IMR-90 (cell line): Measurements from ENCODE around the gene LAMA4. TPM values are rescaled to one million over a fixed set of nuclear protein-coding genes. Genes with fewer than 3 reads are reported as not detected.

Source experiments
- ATAC-seq: fragments of 200-7000 bp; cut with Tn5 transposase; 2 replicates; pipeline ENCODE4 v1.9.1; 2020; ENCODE audit warnings: low read depth, mild to moderate bottlenecking, moderate library complexity
- BruUV-seq: library from RNA; stranded (reverse); fragments of 400-500 nt; replicated peaks from 2 replicates; lab custom pipeline; 2021; lab: Mats Ljungman, UMichigan
- CTCF ChIA-PET: fragments of 300-600 bp; formaldehyde crosslinking; extraction: SDS; loops from one replicate; lab custom pipeline; 2021; ENCODE audit warnings: antibody characterized with exemption; lab: Yijun Ruan, JAX
- POLR2A ChIA-PET: fragments of 300-600 bp; sonication (Branson Sonifier 250); formaldehyde crosslinking; loops from one replicate; lab custom pipeline; 2022; ENCODE audit warnings: antibody characterized with exemption; ENCODE audit not compliant: unreplicated experiment; lab: Charles Lee
- DNase-seq: peaks from one replicate; pipeline ENCODE4 v3.0.0; 2013
- H2AFZ ChIP-seq: replicated peaks from 2 replicates; pipeline ENCODE3; 2013; ENCODE audit warnings: low read length, mild to moderate bottlenecking; ENCODE audit not compliant: poor library complexity
- H2AK5ac ChIP-seq: 2 replicates; pipeline ENCODE4 v1.6.1; 2013; ENCODE audit warnings: low read depth, low read length, inconsistent platforms
- H2AK9ac ChIP-seq: replicated peaks from 2 replicates; pipeline ENCODE3; 2013; ENCODE audit warnings: mild to moderate bottlenecking, low read depth, low read length, moderate library complexity; ENCODE audit not compliant: poor library complexity
- H2BK120ac ChIP-seq: 2 replicates; pipeline ENCODE4 v1.6.1; 2013; ENCODE audit warnings: low read depth, low read length, inconsistent platforms
- H2BK15ac ChIP-seq: 3 replicates; pipeline ENCODE4 v1.6.1; 2013; ENCODE audit warnings: low read depth, low read length, inconsistent platforms
- H2BK20ac ChIP-seq: 2 replicates; pipeline ENCODE4 v1.6.1; 2013; ENCODE audit warnings: low read depth, mild to moderate bottlenecking, inconsistent platforms, low read length, moderate library complexity
- H2BK5ac ChIP-seq: 2 replicates; pipeline ENCODE4 v1.6.1; 2013; ENCODE audit warnings: mild to moderate bottlenecking, low read depth, low read length, inconsistent platforms; ENCODE audit not compliant: poor library complexity, severe bottlenecking
- H3K14ac ChIP-seq: replicated peaks from 2 replicates; pipeline ENCODE4 v1.6.1; 2013; ENCODE audit warnings: low read depth, low read length, inconsistent platforms
- H3K18ac ChIP-seq: 2 replicates; pipeline ENCODE4 v1.6.1; 2013; ENCODE audit warnings: low read depth, low read length, control low read depth
- H3K23ac ChIP-seq: 2 replicates; pipeline ENCODE4 v1.6.1; 2013; ENCODE audit warnings: low read depth, low read length, inconsistent platforms
- H3K27ac ChIP-seq: 2 replicates; pipeline ENCODE4 v1.5.1; 2013; ENCODE audit warnings: mild to moderate bottlenecking, control low read depth, low read length; ENCODE audit not compliant: insufficient read depth
- H3K27me3 ChIP-seq: 2 replicates; pipeline ENCODE4 v1.6.1; 2013; ENCODE audit warnings: low read length; ENCODE audit not compliant: control insufficient read depth, insufficient read depth
- H3K36me3 ChIP-seq: 2 replicates; pipeline ENCODE4 v1.6.1; 2013; ENCODE audit warnings: low read length, mixed read lengths; ENCODE audit not compliant: control insufficient read depth, insufficient read depth
- H3K4ac ChIP-seq: 2 replicates; pipeline ENCODE4 v1.6.1; 2013; ENCODE audit warnings: low read depth, low read length, inconsistent platforms
- H3K4me1 ChIP-seq: 2 replicates; pipeline ENCODE4 v1.6.1; 2013; ENCODE audit warnings: low read length, mixed read lengths; ENCODE audit not compliant: control insufficient read depth, insufficient read depth
- H3K4me2 ChIP-seq: 2 replicates; pipeline ENCODE4 v1.6.1; 2013; ENCODE audit warnings: low read depth, mild to moderate bottlenecking, control low read depth, low read length, moderate library complexity
- H3K4me3 ChIP-seq: 2 replicates; pipeline ENCODE4 v1.5.1; 2013; ENCODE audit warnings: low read depth, mild to moderate bottlenecking, control low read depth, low read length, moderate library complexity; ENCODE audit not compliant: insufficient read depth
- H3K56ac ChIP-seq: 2 replicates; pipeline ENCODE4 v1.6.1; 2013; ENCODE audit warnings: low read length, inconsistent platforms; ENCODE audit not compliant: insufficient read depth; ENCODE audit errors: extremely low read depth
- H3K79me1 ChIP-seq, 2 experiments: 2 replicates each; pipeline ENCODE4 v1.6.1; 2013; ENCODE audit warnings: low read length in 2 of 2, inconsistent platforms in 1 of 2, low read depth in 1 of 2
- H3K9ac ChIP-seq: 2 replicates; pipeline ENCODE4 v1.6.1; 2013; ENCODE audit warnings: low read depth, low read length, control low read depth
- H3K9me1 ChIP-seq: 2 replicates; pipeline ENCODE4 v1.6.1; 2013; ENCODE audit warnings: low read length, inconsistent platforms; ENCODE audit not compliant: insufficient read depth
- H3K9me3 ChIP-seq: 2 replicates; pipeline ENCODE4 v1.6.1; 2013; ENCODE audit warnings: low read length; ENCODE audit not compliant: control insufficient read depth, insufficient read depth
- H4K20me1 ChIP-seq: 2 replicates; pipeline ENCODE4 v1.6.1; 2013; ENCODE audit warnings: low read length, inconsistent platforms; ENCODE audit not compliant: insufficient read depth
- H4K5ac ChIP-seq: 2 replicates; pipeline ENCODE4 v1.6.1; 2013; ENCODE audit warnings: mild to moderate bottlenecking, low read depth, low read length, control low read depth
- H4K8ac ChIP-seq, 2 experiments: 2 replicates each; pipeline ENCODE4 v1.6.1; 2013; ENCODE audit warnings: low read depth in 2 of 2, low read length in 2 of 2, control low read depth in 1 of 2, inconsistent platforms in 1 of 2
- H4K91ac ChIP-seq: 2 replicates; pipeline ENCODE4 v1.6.1; 2013; ENCODE audit warnings: low read depth, low read length, inconsistent platforms; ENCODE audit not compliant: insufficient read depth
- BHLHE40 ChIP-seq: fragments of 150-350 bp; IDR thresholded peaks from 2 replicates; pipeline ENCODE4 v1.6.1; 2016; ENCODE audit warnings: mild to moderate bottlenecking, low read depth, low read length
- CEBPB ChIP-seq: IDR thresholded peaks from 2 replicates; pipeline ENCODE4 v1.6.1; 2012; ENCODE audit warnings: low read depth, low read length, improper control_type of control experiment
- FOS ChIP-seq: fragments of 150-350 bp; IDR thresholded peaks from 2 replicates; pipeline ENCODE4 v1.6.1; 2016; ENCODE audit warnings: low read depth, low read length
- MAFK ChIP-seq: IDR thresholded peaks from 2 replicates; pipeline ENCODE4 v1.6.1; 2012; ENCODE audit warnings: low read depth, low read length, improper control_type of control experiment
- MAZ ChIP-seq: IDR thresholded peaks from 2 replicates; pipeline ENCODE4 v1.6.1; 2012; ENCODE audit warnings: low read depth, mild to moderate bottlenecking, low read length, improper control_type of control experiment, moderate library complexity, borderline replicate concordance
- MXI1 ChIP-seq: IDR thresholded peaks from 2 replicates; pipeline ENCODE4 v1.6.1; 2012; ENCODE audit warnings: low read depth, mild to moderate bottlenecking, low read length, moderate library complexity, borderline replicate concordance
- NFE2L2 ChIP-seq: fragments of 150-350 bp; IDR thresholded peaks from 2 replicates; pipeline ENCODE4 v1.6.1; 2016; ENCODE audit warnings: low read depth, mild to moderate bottlenecking, low read length
- POLR2A ChIP-seq: IDR thresholded peaks from 2 replicates; pipeline ENCODE4 v1.6.1; 2012; ENCODE audit warnings: mild to moderate bottlenecking, low read depth, low read length
- RCOR1 ChIP-seq: IDR thresholded peaks from 2 replicates; pipeline ENCODE4 v1.6.1; 2012; ENCODE audit warnings: mild to moderate bottlenecking, low read length, improper control_type of control experiment; ENCODE audit not compliant: insufficient replicate concordance
- RFX5 ChIP-seq: IDR thresholded peaks from 2 replicates; pipeline ENCODE4 v1.8.0; 2012; ENCODE audit warnings: low read depth, mild to moderate bottlenecking, low read length, moderate library complexity
- SMC3 ChIP-seq: fragments of 150-350 bp; IDR thresholded peaks from 2 replicates; pipeline ENCODE4 v1.6.1; 2016; ENCODE audit warnings: low read depth, mild to moderate bottlenecking, antibody characterized with exemption, low read length, moderate library complexity
- USF2 ChIP-seq: fragments of 150-350 bp; IDR thresholded peaks from 2 replicates; pipeline ENCODE4 v1.6.1; 2017; ENCODE audit warnings: mild to moderate bottlenecking, antibody characterized with exemption, low read length, low read depth
- WGBS, 2 experiments: methylation state at CpG; one replicate each; pipeline versions ENCODE4 v1.1.5 to v1.1.7; 2013; ENCODE audit warnings: missing lambda C conversion rate in 2 of 2; ENCODE audit not compliant: insufficient read length in 1 of 2; ENCODE audit errors: extremely low coverage in 2 of 2; 5-methylcytosine and 5-hydroxymethylcytosine counted together
- dilution Hi-C: fragments of 300-500 bp; cut with HindIII; formaldehyde crosslinking; loops from one replicate; pipeline ENCODE4 v1.14.3; 2018; ENCODE audit warnings: low sequenced_read_pairs; ENCODE audit not compliant: unreplicated experiment
- in situ Hi-C: fragments of 300-500 bp; cut with MboI; formaldehyde crosslinking; loops from 3 replicates; pipeline ENCODE4 v1.14.3; 2019; ENCODE audit warnings: low sequenced_read_pairs, inconsistent platforms, mixed read lengths
- intact Hi-C: fragments of 100-400 bp; cut with micrococcal nuclease; formaldehyde crosslinking; loops from 2 replicates; pipeline ENCODE4 v1.10.0; 2022
- polyA plus RNA-seq, 3 experiments: library from polyadenylated mRNA; depleted of rRNA; stranded (reverse); fragments of >200 nt; gene quantifications; 2 replicates each; pipeline ENCODE4 v1.2.3, GENCODE V29; 2012; ENCODE audit warnings: low replicate concordance in 1 of 3
- total RNA-seq: library from RNA; depleted of rRNA; stranded (reverse); fragments of >200 nt; gene quantifications from 2 replicates; pipeline ENCODE4 v1.2.3, GENCODE V29; 2012
- TF ChIP-seq, protein P1 (sequence below): fragments of 150-350 bp; IDR thresholded peaks from 2 replicates; pipeline ENCODE4 v1.6.1; 2016; ENCODE audit warnings: low read depth, mild to moderate bottlenecking, low read length, moderate library complexity, borderline replicate concordance

LAMA4 gene
- total and polyA plus RNA-seq, 2 of the 4 experiments (the other 2 are of a cell fraction), result 33.9 to 35.8 TPM

DNA sequence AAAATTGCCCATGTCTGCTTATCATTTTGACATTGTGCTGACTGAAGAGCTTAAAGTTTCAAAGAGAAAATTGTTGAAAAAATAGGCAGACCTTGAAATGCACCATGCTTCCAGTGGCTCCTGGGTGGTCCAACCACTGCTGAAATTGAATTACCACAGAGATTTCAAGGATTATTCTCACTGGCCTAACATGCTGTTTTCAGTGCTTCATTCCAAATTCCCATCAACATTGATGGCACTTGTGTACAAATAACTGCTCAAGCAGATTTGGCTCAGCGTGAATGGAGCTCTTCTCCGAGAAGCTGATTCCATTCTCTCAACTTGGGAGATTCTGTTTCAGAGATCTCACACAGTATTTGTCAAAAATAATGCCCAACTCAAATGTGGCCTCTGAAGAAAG lies 75.5 kb downstream of the LAMA4 start:
- CTCF ChIA-PET, result interaction anchor here (1.2 to 1.6 kb wide), 2 partner anchors 16 to 102 kb away, joined by 3 to 8 read pairs; no protein-coding TSS in a partner anchor
- H3K14ac ChIP-seq, result no peak overlapping the region
- BruUV-seq, result no TSS peak

More for the DNA sequence above, 75.5 kb downstream of the LAMA4 start:
- no peak overlapping the region for H3K4ac ChIP-seq
- H3K79me1 ChIP-seq, result no peaks in the 10 kb centered on the region
- ATAC-seq (no peak), DNase-seq (no peak)
- dilution Hi-C loops (no loop called here), in situ Hi-C loops (loop anchor here (5.0 to 25.0 kb wide), 2 partner anchors 128 to 1733 kb away; no protein-coding TSS in a partner anchor), intact Hi-C loops (no loop called here)
- WGBS, 2 experiments, result no CpG with 5 or more reads among the region's 2 CpGs
- no peak overlapping the region for H3K4me3 ChIP-seq
- H3K4me1 ChIP-seq, result peaks cover 3% of the 10 kb centered on the region; the same call in 1 of the 2 replicates
- no peak overlapping the region for H4K91ac ChIP-seq
- no peak overlapping the region for H3K9ac ChIP-seq
- no peaks in the 10 kb centered on the region for H3K27me3 ChIP-seq
- H2BK5ac ChIP-seq, result no peak overlapping the region
- H3K18ac ChIP-seq, result no peak overlapping the region
- H2BK20ac ChIP-seq, result no peak overlapping the region
- H3K27ac ChIP-seq, result no peak overlapping the region
- no peak overlapping the region for H4K5ac ChIP-seq
- POLR2A ChIA-PET, result no interaction called here
- no peak overlapping the region for H4K8ac ChIP-seq
- no peak overlapping the region for H2BK120ac ChIP-seq
- peaks cover 30% of the 10 kb centered on the region for H3K36me3 ChIP-seq
- H2AFZ ChIP-seq, result no peak overlapping the region
- peaks cover 9% of the 10 kb centered on the region; the same call in 1 of the 2 replicates for H3K9me1 ChIP-seq
- no peak overlapping the region for H3K23ac ChIP-seq
- no peak overlapping the region for H2AK5ac ChIP-seq
- H3K9me3 ChIP-seq, result no peaks in the 10 kb centered on the region
- no peak overlapping the region for H2BK15ac ChIP-seq
- no peak overlapping the region for H3K4me2 ChIP-seq
- H2AK9ac ChIP-seq, result no peak overlapping the region
- TF ChIP-seq FOS (no peak), CEBPB (no peak), POLR2A (no peak), BHLHE40 (no peak), NFE2L2 (no peak), MXI1 (no peak), USF2 (no peak), MAFK (no peak), SMC3 (no peak), RCOR1 (no peak), MAZ (no peak), RFX5 (no peak)
- TF ChIP-seq, protein P1, sequence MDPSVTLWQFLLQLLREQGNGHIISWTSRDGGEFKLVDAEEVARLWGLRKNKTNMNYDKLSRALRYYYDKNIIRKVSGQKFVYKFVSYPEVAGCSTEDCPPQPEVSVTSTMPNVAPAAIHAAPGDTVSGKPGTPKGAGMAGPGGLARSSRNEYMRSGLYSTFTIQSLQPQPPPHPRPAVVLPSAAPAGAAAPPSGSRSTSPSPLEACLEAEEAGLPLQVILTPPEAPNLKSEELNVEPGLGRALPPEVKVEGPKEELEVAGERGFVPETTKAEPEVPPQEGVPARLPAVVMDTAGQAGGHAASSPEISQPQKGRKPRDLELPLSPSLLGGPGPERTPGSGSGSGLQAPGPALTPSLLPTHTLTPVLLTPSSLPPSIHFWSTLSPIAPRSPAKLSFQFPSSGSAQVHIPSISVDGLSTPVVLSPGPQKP, result no peak
- H3K56ac ChIP-seq, result no peak overlapping the region
- no peaks in the 10 kb centered on the region for H4K20me1 ChIP-seq
